SK-N-SH treated with all-trans-retinoic acid at 6 μM for 48 hours (cell line): ENCODE results near the gene LIN28B.
A peak's percentile ranks its signal among the peaks of the same experiment; 100 is the strongest.

Experiments used
- ATAC-seq: fragments of 200-7000 bp; cut with Tn5 transposase; 3 replicates; pipeline ENCODE4 v1.9.1; 2020; ENCODE audit warnings: mild to moderate bottlenecking, moderate library complexity
- ARNTL ChIP-seq: fragments of 450-650 bp; formaldehyde crosslinking; IDR thresholded peaks from 2 replicates; pipeline ENCODE4 v1.5.0; 2020; ENCODE audit warnings: low read depth, mild to moderate bottlenecking, moderate library complexity, borderline replicate concordance
- BACH2 ChIP-seq: fragments of 250-450 bp; sonication (Bioruptor Pico); IDR thresholded peaks from 2 replicates; pipeline ENCODE4 v1.9.0; 2021; ENCODE audit warnings: mild to moderate bottlenecking, borderline replicate concordance
- CREB5 ChIP-seq: fragments of 250-450 bp; sonication (Bioruptor Pico); IDR thresholded peaks from 2 replicates; pipeline ENCODE4 v1.5.1; 2020; ENCODE audit warnings: low read depth, mild to moderate bottlenecking, moderate library complexity
- CSDC2 ChIP-seq: fragments of 250-450 bp; sonication (Bioruptor Pico); IDR thresholded peaks from 2 replicates; pipeline ENCODE4 v1.5.0; 2020; ENCODE audit warnings: mild to moderate bottlenecking, moderate library complexity
- CSRNP3 ChIP-seq: fragments of 250-450 bp; sonication (Bioruptor Pico); IDR thresholded peaks from 2 replicates; pipeline ENCODE4 v1.5.1; 2021; ENCODE audit warnings: mild to moderate bottlenecking, moderate library complexity
- ESRRG ChIP-seq: fragments of 250-450 bp; sonication (Bioruptor Pico); IDR thresholded peaks from 2 replicates; pipeline ENCODE4 v1.6.1; 2021; ENCODE audit warnings: mild to moderate bottlenecking
- GLIS3 ChIP-seq: fragments of 250-450 bp; sonication (Bioruptor Pico); IDR thresholded peaks from 2 replicates; pipeline ENCODE4 v1.5.0; 2020; ENCODE audit warnings: mild to moderate bottlenecking, moderate library complexity
- ISL1 ChIP-seq: fragments of 250-450 bp; sonication (Bioruptor Pico); IDR thresholded peaks from 2 replicates; pipeline ENCODE4 v2.1.2; 2022; ENCODE audit warnings: mild to moderate bottlenecking, moderate library complexity
- OSR1 ChIP-seq: fragments of 250-450 bp; sonication (Bioruptor Pico); IDR thresholded peaks from 2 replicates; pipeline ENCODE4 v1.8.0; 2022; ENCODE audit warnings: moderate library complexity, mild to moderate bottlenecking, inconsistent platforms
- PATZ1 ChIP-seq: fragments of 250-450 bp; sonication (Bioruptor Pico); IDR thresholded peaks from 2 replicates; pipeline ENCODE4 v1.8.0; 2020; ENCODE audit warnings: mild to moderate bottlenecking, moderate library complexity, borderline replicate concordance
- PPARA ChIP-seq: fragments of 250-450 bp; sonication (Bioruptor Pico); IDR thresholded peaks from 2 replicates; pipeline ENCODE4 v1.5.0; 2020; ENCODE audit warnings: mild to moderate bottlenecking, borderline replicate concordance
- RARB ChIP-seq: fragments of 250-450 bp; sonication (Bioruptor Pico); IDR thresholded peaks from 2 replicates; pipeline ENCODE4 v1.8.0; 2021; ENCODE audit warnings: mild to moderate bottlenecking, moderate library complexity
- TCF4 ChIP-seq: fragments of 250-450 bp; sonication (Bioruptor Pico); IDR thresholded peaks from 2 replicates; pipeline ENCODE4 v1.8.0; 2021; ENCODE audit warnings: mild to moderate bottlenecking, moderate library complexity, borderline replicate concordance
- TOX ChIP-seq: fragments of 250-450 bp; sonication (Bioruptor Pico); IDR thresholded peaks from 2 replicates; pipeline ENCODE4 v1.8.0; 2021; ENCODE audit warnings: mild to moderate bottlenecking, moderate library complexity, borderline replicate concordance
- TSHZ2 ChIP-seq: fragments of 250-450 bp; sonication (Bioruptor Pico); IDR thresholded peaks from 2 replicates; pipeline ENCODE4 v1.5.0; 2020; ENCODE audit warnings: mild to moderate bottlenecking, moderate library complexity
- ZC3H10 ChIP-seq: fragments of 250-450 bp; sonication (Bioruptor Pico); IDR thresholded peaks from 2 replicates; pipeline ENCODE4 v1.5.1; 2021; ENCODE audit warnings: mild to moderate bottlenecking, moderate library complexity
- ZFP3 ChIP-seq: fragments of 250-450 bp; sonication (Bioruptor Pico); IDR thresholded peaks from 2 replicates; pipeline ENCODE4 v1.5.0; 2020; ENCODE audit warnings: mild to moderate bottlenecking, moderate library complexity
- ZNF565 ChIP-seq: fragments of 450-650 bp; formaldehyde crosslinking; conservative IDR thresholded peaks from 2 replicates; pipeline ENCODE4 v1.5.0; 2020; ENCODE audit warnings: low read depth, mild to moderate bottlenecking, moderate library complexity
- ZNF70 ChIP-seq: fragments of 450-650 bp; formaldehyde crosslinking; IDR thresholded peaks from 2 replicates; pipeline ENCODE4 v1.5.0; 2020; ENCODE audit warnings: mild to moderate bottlenecking, moderate library complexity
- ZNF8 ChIP-seq: fragments of 450-650 bp; formaldehyde crosslinking; IDR thresholded peaks from 2 replicates; pipeline ENCODE4 v1.5.0; 2020; ENCODE audit warnings: mild to moderate bottlenecking, moderate library complexity

Gene LIN28B

GRCh38 chr6:104955927-104956730 is 778 bp upstream of the LIN28B start:
- peak; percentile 31; the same call in 2 of the 3 replicates for ATAC-seq
- TF ChIP-seq TCF4 (CRISPR knock-in tag) (no peak), ZC3H10 (no peak), BACH2 (CRISPR knock-in tag) (no peak), PPARA (CRISPR knock-in tag) (no peak), ARNTL (CRISPR knock-in tag) (no peak), TOX (CRISPR knock-in tag) (no peak), PATZ1 (CRISPR knock-in tag) (no peak), CSRNP3 (CRISPR knock-in tag) (no peak), GLIS3 (no peak)

GRCh38 chr6:104957301-104958177 is 632 bp downstream of the LIN28B start:
- ATAC-seq: peak; percentile 76
- TF ChIP-seq ISL1 (CRISPR knock-in tag) (no peak), CSDC2 (CRISPR knock-in tag) (no peak), TCF4 (CRISPR knock-in tag) (no peak), ZC3H10 (no peak), ZNF565 (CRISPR knock-in tag) (no peak), RARB (CRISPR knock-in tag) (no peak), ZNF8 (CRISPR knock-in tag) (no peak), TOX (CRISPR knock-in tag) (no peak)
- TF ChIP-seq, all 23 proteins: peak for 0

- TF ChIP-seq ZC3H10 (no peak), TCF4 (CRISPR knock-in tag) (no peak), CSRNP3 (CRISPR knock-in tag) (no peak), ZNF70 (CRISPR knock-in tag) (no peak), RARB (CRISPR knock-in tag) (no peak), ESRRG (CRISPR knock-in tag) (no peak), OSR1 (no peak), ZFP3 (CRISPR knock-in tag) (no peak)
- ATAC-seq: peak; percentile 81
Measured at GRCh38 chr6:104958178-104959025, 1.5 kb downstream of the LIN28B start.

- no peak for ATAC-seq
- TF ChIP-seq TSHZ2 (CRISPR knock-in tag) (no peak), ZNF8 (CRISPR knock-in tag) (no peak), CREB5 (no peak), TOX (CRISPR knock-in tag) (no peak), TCF4 (CRISPR knock-in tag) (no peak), PATZ1 (CRISPR knock-in tag) (no peak)
Measured at GRCh38 chr6:104959026-104959858, 2.3 kb downstream of the LIN28B start.
